KMS-11 (cell line): ENCODE results near the gene VSIR.

Experiments
- H2AFZ ChIP-seq: fragments of 200-600 bp; sonication (generic); 2 replicates; pipeline ENCODE4 v1.6.1; 2016; ENCODE audit warnings: antibody characterized with exemption, mixed run types, low read depth
- H3K27ac ChIP-seq: fragments of 200-600 bp; sonication (generic); 2 replicates; pipeline ENCODE4 v1.6.1; 2016; ENCODE audit warnings: mild to moderate bottlenecking, mixed run types
- H3K27me3 ChIP-seq: fragments of 200-600 bp; sonication (generic); 2 replicates; pipeline ENCODE4 v1.6.1; 2017; ENCODE audit warnings: mild to moderate bottlenecking, low read depth, mixed run types, moderate library complexity; ENCODE audit not compliant: insufficient read depth
- H3K36me3 ChIP-seq: fragments of 200-600 bp; sonication (generic); 2 replicates; pipeline ENCODE4 v1.6.1; 2017; ENCODE audit warnings: mild to moderate bottlenecking, mixed run types; ENCODE audit not compliant: insufficient read depth
- H3K4me1 ChIP-seq: fragments of 200-600 bp; sonication (generic); 2 replicates; pipeline ENCODE4 v1.6.1; 2016; ENCODE audit warnings: mild to moderate bottlenecking, low read depth, mixed run types; ENCODE audit not compliant: poor library complexity, severe bottlenecking
- H3K4me2 ChIP-seq: fragments of 200-600 bp; sonication (generic); 2 replicates; pipeline ENCODE4 v1.7.0; 2016; ENCODE audit warnings: mild to moderate bottlenecking, mixed run types
- H3K4me3 ChIP-seq: fragments of 200-600 bp; sonication (generic); IDR thresholded peaks from 2 replicates; pipeline ENCODE4 v1.6.1; 2017; ENCODE audit warnings: low read depth, low read length, mixed read lengths; ENCODE audit not compliant: insufficient read depth
- H3K79me2 ChIP-seq: fragments of 200-600 bp; sonication (generic); 2 replicates; pipeline ENCODE4 v1.6.1; 2016; ENCODE audit warnings: low read depth, mixed run types; ENCODE audit not compliant: insufficient read depth
- H3K9ac ChIP-seq: fragments of 200-600 bp; sonication (generic); 2 replicates; pipeline ENCODE4 v1.6.1; 2016; ENCODE audit warnings: mild to moderate bottlenecking, mixed run types
- H4K20me1 ChIP-seq: fragments of 200-600 bp; sonication (generic); 2 replicates; pipeline ENCODE4 v1.6.1; 2016; ENCODE audit warnings: mild to moderate bottlenecking, mixed run types; ENCODE audit not compliant: insufficient read depth
- CTCF ChIP-seq: fragments of 200-600 bp; sonication (generic); conservative IDR thresholded peaks from 2 replicates; pipeline ENCODE4 v1.6.1; 2017; ENCODE audit warnings: low read depth, mild to moderate bottlenecking, antibody characterized with exemption, low read length, moderate library complexity, mixed read lengths

The VSIR gene

GRCh38 chr10:71748671-71749191 lies 24.6 kb downstream of the VSIR start:
- H2AFZ ChIP-seq, result no peak overlapping the region

GRCh38 chr10:71747551-71748523 lies 25.5 kb downstream of the VSIR start:
- no peak overlapping the region for H2AFZ ChIP-seq
- no peak overlapping the region for H3K9ac ChIP-seq
- H3K36me3 ChIP-seq, result no peaks in the 10 kb centered on the region
- peaks cover 5% of the 10 kb centered on the region; the same call in 1 of the 2 replicates for H3K27me3 ChIP-seq
- no peaks in the 10 kb centered on the region for H3K4me1 ChIP-seq
- H3K4me3 ChIP-seq, result no peak overlapping the region
- no peaks in the 10 kb centered on the region for H4K20me1 ChIP-seq
- TF ChIP-seq CTCF, result no peak
- H3K79me2 ChIP-seq, result no peaks in the 10 kb centered on the region
- H3K4me2 ChIP-seq, result no peak overlapping the region
- H3K27ac ChIP-seq, result no peak overlapping the region

More at GRCh38 chr10:71748671-71749191, 24.6 kb downstream of the VSIR start:
- Histone ChIP-seq H3K27ac (no peak overlapping the region), H3K27me3 (peaks cover 7% of the 10 kb centered on the region; the same call in 1 of the 2 replicates), H4K20me1 (no peaks in the 10 kb centered on the region), H3K4me1 (no peaks in the 10 kb centered on the region), H3K4me3 (no peak overlapping the region), H3K4me2 (no peak overlapping the region), H3K36me3 (no peaks in the 10 kb centered on the region), H3K79me2 (no peaks in the 10 kb centered on the region), H3K9ac (no peak overlapping the region)
- TF ChIP-seq CTCF, result no peak

- H3K4me2 ChIP-seq, result no peak overlapping the region
- H3K27ac ChIP-seq, result no peak overlapping the region
- peaks cover 3% of the 10 kb centered on the region; the same call in 1 of the 2 replicates for H3K27me3 ChIP-seq
- H3K79me2 ChIP-seq, result no peaks in the 10 kb centered on the region
- TF ChIP-seq CTCF, result no peak
- no peaks in the 10 kb centered on the region for H4K20me1 ChIP-seq
- H2AFZ ChIP-seq, result no peak overlapping the region
- no peaks in the 10 kb centered on the region for H3K4me1 ChIP-seq
- no peak overlapping the region for H3K4me3 ChIP-seq
- H3K9ac ChIP-seq, result no peak overlapping the region
- H3K36me3 ChIP-seq, result no peaks in the 10 kb centered on the region
These were observed 26.2 kb downstream of the VSIR start for GRCh38 chr10:71747039-71747531.

GRCh38 chr10:71746344-71747037 lies 26.8 kb downstream of the VSIR start:
- Histone ChIP-seq H3K27ac (no peak overlapping the region), H3K4me1 (no peaks in the 10 kb centered on the region), H3K4me3 (no peak overlapping the region), H3K27me3 (no peaks in the 10 kb centered on the region; the same call in 1 of the 2 replicates), H3K36me3 (no peaks in the 10 kb centered on the region), H3K4me2 (no peak overlapping the region), H3K9ac (no peak overlapping the region), H2AFZ (no peak overlapping the region), H3K79me2 (no peaks in the 10 kb centered on the region), H4K20me1 (no peaks in the 10 kb centered on the region)
- TF ChIP-seq CTCF, result no peak
